MCF 10A (cell line): ENCODE data around the gene RBAK. TPM values are rescaled to one million over a fixed set of nuclear protein-coding genes. Genes with fewer than 3 reads are reported as not detected.

Source experiments
- BruUV-seq: library from RNA; stranded (reverse); fragments of 400-500 nt; replicated peaks from 2 replicates; lab custom pipeline; 2021; lab: Mats Ljungman, UMichigan
- CTCF ChIA-PET: fragments of 300-600 bp; sonication (Branson Sonifier 250); formaldehyde crosslinking; extraction: SDS; loops from one replicate; lab custom pipeline; 2021; ENCODE audit warnings: antibody characterized with exemption, inconsistent platforms; lab: Yijun Ruan, JAX
- POLR2A ChIA-PET: fragments of 300-600, 350-650 bp; sonication (Branson Sonifier 250); formaldehyde crosslinking; extraction: SDS; loops from one replicate; lab custom pipeline; 2020; ENCODE audit warnings: antibody characterized with exemption, inconsistent platforms; lab: Yijun Ruan, JAX
- DNase-seq: peaks from one replicate; pipeline ENCODE4 v3.0.0-alpha.2; 2018; ENCODE audit not compliant: unreplicated experiment
- H3K27ac Mint-ChIP-seq: one replicate; pipeline ENCODE4 v1.8.0; 2022; ENCODE audit warnings: mild to moderate bottlenecking, low read depth, mixed read lengths; ENCODE audit not compliant: unreplicated experiment
- H3K27me3 Mint-ChIP-seq: one replicate; pipeline ENCODE4 v1.8.0; 2022; ENCODE audit warnings: mixed read lengths; ENCODE audit not compliant: insufficient read depth, unreplicated experiment
- H3K36me3 Mint-ChIP-seq: one replicate; pipeline ENCODE4 v1.8.0; 2022; ENCODE audit warnings: mild to moderate bottlenecking, moderate library complexity, mixed read lengths; ENCODE audit not compliant: insufficient read depth, unreplicated experiment
- H3K4me1 Mint-ChIP-seq: one replicate; pipeline ENCODE4 v1.8.0; 2022; ENCODE audit warnings: mixed read lengths; ENCODE audit not compliant: insufficient read depth, unreplicated experiment
- H3K4me3 Mint-ChIP-seq: one replicate; pipeline ENCODE4 v1.8.0; 2022; ENCODE audit warnings: mild to moderate bottlenecking, moderate library complexity, mixed read lengths; ENCODE audit not compliant: unreplicated experiment
- H3K9me3 Mint-ChIP-seq: one replicate; pipeline ENCODE4 v1.8.0; 2022; ENCODE audit warnings: mixed read lengths; ENCODE audit not compliant: unreplicated experiment
- CTCF ChIP-seq: fragments of 200-600 bp; IDR thresholded peaks from one replicate; pipeline ENCODE4 v1.8.0; 2022; ENCODE audit warnings: antibody characterized with exemption, mild to moderate bottlenecking; ENCODE audit not compliant: unreplicated experiment
- intact Hi-C: fragments of 100-400 bp; cut with micrococcal nuclease; formaldehyde crosslinking; loops from 2 replicates; pipeline ENCODE4 v1.14.1; 2022
- total RNA-seq: library from RNA; stranded (reverse); gene quantifications from 2 replicates; pipeline ENCODE4 v1.2.3, GENCODE V29; 2022

The RBAK gene
- total RNA-seq, 1 experiment from 2014 or later = 14.4 TPM

- no peaks in the 10 kb centered on the region for H3K27me3 Mint-ChIP-seq
- POLR2A ChIA-PET = interaction anchor here (0.7 to 1.0 kb wide), 2 partner anchors 19 to 25 kb away, joined by 3 to 4 read pairs; no protein-coding TSS in a partner anchor
- H3K4me1 Mint-ChIP-seq = peaks cover 7% of the 10 kb centered on the region
- TF ChIP-seq CTCF = no peak
- CTCF ChIA-PET = interaction anchor here (0.6 to 1.0 kb wide), 3 partner anchors 25 to 105 kb away, joined by 3 to 4 read pairs (median 3); no protein-coding TSS in a partner anchor
- no peak overlapping the region for H3K27ac Mint-ChIP-seq
- DNase-seq = no peak
- no TSS peak for BruUV-seq
- intact Hi-C loops = no loop called here
- peaks cover 26% of the 10 kb centered on the region for H3K36me3 Mint-ChIP-seq
- no peaks in the 10 kb centered on the region for H3K9me3 Mint-ChIP-seq
- H3K4me3 Mint-ChIP-seq = no peak overlapping the region
Measured at GRCh38 chr7:4998910-4999309, 46.8 kb upstream of the RBAK start.

GRCh38 chr7:4999369-4999950 is 46.2 kb upstream of the RBAK start:
- no peak overlapping the region for H3K27ac Mint-ChIP-seq
- peaks cover 31% of the 10 kb centered on the region for H3K36me3 Mint-ChIP-seq
- ChIA-PET CTCF (interaction anchor here (0.6 to 1.0 kb wide), 4 partner anchors 25 to 1391 kb away, joined by 3 to 5 read pairs (median 4); no protein-coding TSS in a partner anchor), POLR2A (interaction anchor here (0.7 to 1.0 kb wide), 2 partner anchors 20 to 25 kb away, joined by 3 to 4 read pairs; no protein-coding TSS in a partner anchor)
- H3K4me3 Mint-ChIP-seq = no peak overlapping the region
- no peaks in the 10 kb centered on the region for H3K27me3 Mint-ChIP-seq
- peaks cover 7% of the 10 kb centered on the region for H3K4me1 Mint-ChIP-seq
- no peak for TF ChIP-seq CTCF
- DNase-seq = no peak
- H3K9me3 Mint-ChIP-seq = no peaks in the 10 kb centered on the region
- no TSS peak for BruUV-seq
- intact Hi-C loops = no loop called here

- no peak for TF ChIP-seq CTCF
- intact Hi-C loops = no loop called here
- peaks cover 7% of the 10 kb centered on the region for H3K4me1 Mint-ChIP-seq
- H3K4me3 Mint-ChIP-seq = no peak overlapping the region
- no peak overlapping the region for H3K27ac Mint-ChIP-seq
- ChIA-PET POLR2A (no interaction called here), CTCF (interaction anchor here (1.4 kb wide), 1 partner anchor 27 kb away, joined by 3 read pairs; no protein-coding TSS in a partner anchor)
- DNase-seq = no peak
- no TSS peak for BruUV-seq
- no peaks in the 10 kb centered on the region for H3K27me3 Mint-ChIP-seq
- H3K9me3 Mint-ChIP-seq = no peaks in the 10 kb centered on the region
- H3K36me3 Mint-ChIP-seq = peaks cover 46% of the 10 kb centered on the region
Measured at GRCh38 chr7:5001003-5001402, 44.7 kb upstream of the RBAK start.

GRCh38 chr7:5001911-5002310 is 43.7 kb upstream of the RBAK start:
- Mint-ChIP-seq H3K9me3 (no peaks in the 10 kb centered on the region), H3K27me3 (no peaks in the 10 kb centered on the region), H3K4me1 (peaks cover 7% of the 10 kb centered on the region), H3K27ac (no peak overlapping the region), H3K36me3 (peaks cover 41% of the 10 kb centered on the region), H3K4me3 (no peak overlapping the region)
- ChIA-PET CTCF (no interaction called here), POLR2A (no interaction called here)
- intact Hi-C loops = no loop called here
- no TSS peak for BruUV-seq
- TF ChIP-seq CTCF = no peak
- no peak for DNase-seq
